HepG2 (cell line): Measurements from ENCODE around the gene RNPS1. TPM values are rescaled to one million over a fixed set of nuclear protein-coding genes. Genes with fewer than 3 reads are reported as not detected.

Experiments
- CEBPB ChIP-seq: IDR thresholded peaks from 2 replicates; pipeline ENCODE4 v1.6.1; 2011; ENCODE audit warnings: low read depth, low read length, improper control_type of control experiment, borderline replicate concordance
- ERF ChIP-seq: IDR thresholded peaks from 2 replicates; pipeline ENCODE4 v1.6.1; 2018; ENCODE audit warnings: missing biosample characterization, missing genetic modification reagents
- GATAD2A ChIP-seq: IDR thresholded peaks from 2 replicates; pipeline ENCODE4 v1.6.1; 2016
- IRF9 ChIP-seq: sonication (generic); formaldehyde crosslinking; IDR thresholded peaks from 2 replicates; pipeline ENCODE4 v1.8.0; 2022; ENCODE audit warnings: missing genetic modification reagents, mild to moderate bottlenecking, borderline replicate concordance
- MAFF ChIP-seq: IDR thresholded peaks from 2 replicates; pipeline ENCODE4 v1.6.1; 2011; ENCODE audit warnings: low read depth, low read length, improper control_type of control experiment
- MLX ChIP-seq: IDR thresholded peaks from 2 replicates; pipeline ENCODE4 v1.6.1; 2016
- MTA1 ChIP-seq: sonication (generic); formaldehyde crosslinking; IDR thresholded peaks from 2 replicates; pipeline ENCODE4 v1.4.0; 2020; ENCODE audit warnings: missing genetic modification reagents, mild to moderate bottlenecking, borderline replicate concordance
- POLR2A ChIP-seq, 2 experiments: IDR thresholded peaks; 2 replicates each; pipeline ENCODE4 v1.6.1; 2011; ENCODE audit warnings: low read depth in 2 of 2, low read length in 2 of 2, mild to moderate bottlenecking in 1 of 2, moderate library complexity in 1 of 2; ENCODE audit not compliant: insufficient read depth in 1 of 2
- SALL1 ChIP-seq: sonication (generic); formaldehyde crosslinking; IDR thresholded peaks from 2 replicates; pipeline ENCODE4 v1.8.0; 2022; ENCODE audit warnings: mild to moderate bottlenecking, missing genetic modification reagents
- ZHX1 ChIP-seq: sonication (generic); formaldehyde crosslinking; IDR thresholded peaks from 2 replicates; pipeline ENCODE4 v1.8.1; 2022; ENCODE audit warnings: low read depth, mild to moderate bottlenecking, missing genetic modification reagents
- ZNF232 ChIP-seq: sonication (generic); formaldehyde crosslinking; IDR thresholded peaks from 2 replicates; pipeline ENCODE4 v1.4.0; 2020; ENCODE audit warnings: missing genetic modification reagents, borderline replicate concordance
- ZNF558 ChIP-seq: sonication (generic); formaldehyde crosslinking; IDR thresholded peaks from 2 replicates; pipeline ENCODE4 v1.9.0; 2022; ENCODE audit warnings: mild to moderate bottlenecking, missing genetic modification reagents, borderline replicate concordance
- ZNF577 ChIP-seq: sonication (generic); formaldehyde crosslinking; IDR thresholded peaks from 2 replicates; pipeline ENCODE4 v1.4.0; 2020; ENCODE audit warnings: mild to moderate bottlenecking, low read depth, missing genetic modification reagents, borderline replicate concordance
- ZNF879 ChIP-seq: sonication (generic); formaldehyde crosslinking; IDR thresholded peaks from 2 replicates; pipeline ENCODE4 v1.8.1; 2023; ENCODE audit warnings: missing genetic modification reagents
- polyA plus RNA-seq, 8 experiments: library from polyadenylated mRNA; depleted of rRNA in 3 of 8; stranded (reverse) in 7 of 8; unstranded in 1 of 8; fragments of >200 nt; fragmentation: Illumina TruSeq in 4 of 8; extraction: Trizol in 4 of 8; gene quantifications; 2 replicates each; pipeline versions ENCODE4 v1.2.1 to v1.2.3, GENCODE V29; 2011 to 2016; ENCODE audit warnings: low read depth in 4 of 8, missing spikeins in 1 of 8, mixed read lengths in 1 of 8; ENCODE audit not compliant: insufficient read depth in 1 of 8
- total RNA-seq, 5 experiments: library from RNA; depleted of rRNA; stranded (reverse); fragments of >200 nt; fragmentation: Illumina TruSeq; extraction: Trizol; gene quantifications; 2 replicates each; pipeline ENCODE4 v1.2.3, GENCODE V29; 2016; ENCODE audit warnings: low read depth in 1 of 5
- TF ChIP-seq, protein P1 (sequence below), 2 experiments: fragments of 450-650 bp in 1 of 2; sonication (generic) in 1 of 2; formaldehyde crosslinking in 1 of 2; IDR thresholded peaks; 2 replicates each; pipeline versions ENCODE4 v1.6.1 to v1.8.0; 2016 to 2022; ENCODE audit warnings: antibody characterized with exemption in 1 of 2, mild to moderate bottlenecking in 1 of 2, missing genetic modification reagents in 1 of 2

Gene RNPS1
- total and polyA plus RNA-seq, 2 of the 13 experiments (the other 11 are each of a cell fraction or from before 2014, with no cell fraction given), result 126 to 133 TPM

GRCh38 chr16:2226245-2226793, 41.6 kb downstream of the RNPS1 start (continued):
- TF ChIP-seq, protein P1, sequence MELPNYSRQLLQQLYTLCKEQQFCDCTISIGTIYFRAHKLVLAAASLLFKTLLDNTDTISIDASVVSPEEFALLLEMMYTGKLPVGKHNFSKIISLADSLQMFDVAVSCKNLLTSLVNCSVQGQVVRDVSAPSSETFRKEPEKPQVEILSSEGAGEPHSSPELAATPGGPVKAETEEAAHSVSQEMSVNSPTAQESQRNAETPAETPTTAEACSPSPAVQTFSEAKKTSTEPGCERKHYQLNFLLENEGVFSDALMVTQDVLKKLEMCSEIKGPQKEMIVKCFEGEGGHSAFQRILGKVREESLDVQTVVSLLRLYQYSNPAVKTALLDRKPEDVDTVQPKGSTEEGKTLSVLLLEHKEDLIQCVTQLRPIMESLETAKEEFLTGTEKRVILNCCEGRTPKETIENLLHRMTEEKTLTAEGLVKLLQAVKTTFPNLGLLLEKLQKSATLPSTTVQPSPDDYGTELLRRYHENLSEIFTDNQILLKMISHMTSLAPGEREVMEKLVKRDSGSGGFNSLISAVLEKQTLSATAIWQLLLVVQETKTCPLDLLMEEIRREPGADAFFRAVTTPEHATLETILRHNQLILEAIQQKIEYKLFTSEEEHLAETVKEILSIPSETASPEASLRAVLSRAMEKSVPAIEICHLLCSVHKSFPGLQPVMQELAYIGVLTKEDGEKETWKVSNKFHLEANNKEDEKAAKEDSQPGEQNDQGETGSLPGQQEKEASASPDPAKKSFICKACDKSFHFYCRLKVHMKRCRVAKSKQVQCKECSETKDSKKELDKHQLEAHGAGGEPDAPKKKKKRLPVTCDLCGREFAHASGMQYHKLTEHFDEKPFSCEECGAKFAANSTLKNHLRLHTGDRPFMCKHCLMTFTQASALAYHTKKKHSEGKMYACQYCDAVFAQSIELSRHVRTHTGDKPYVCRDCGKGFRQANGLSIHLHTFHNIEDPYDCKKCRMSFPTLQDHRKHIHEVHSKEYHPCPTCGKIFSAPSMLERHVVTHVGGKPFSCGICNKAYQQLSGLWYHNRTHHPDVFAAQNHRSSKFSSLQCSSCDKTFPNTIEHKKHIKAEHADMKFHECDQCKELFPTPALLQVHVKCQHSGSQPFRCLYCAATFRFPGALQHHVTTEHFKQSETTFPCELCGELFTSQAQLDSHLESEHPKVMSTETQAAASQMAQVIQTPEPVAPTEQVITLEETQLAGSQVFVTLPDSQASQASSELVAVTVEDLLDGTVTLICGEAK (IDR thresholded peaks at IDR 0.05), result no peak
- TF ChIP-seq, protein P1 (CRISPR knock-in tag; IDR thresholded peaks at IDR 0.05), result 0 out of 2 replicates have a peak, but pooled peaks have one; percentile 23
- TF ChIP-seq ZNF232 (CRISPR knock-in tag) (no peak), ZNF577 (CRISPR knock-in tag) (no peak), POLR2A (IDR thresholded peaks at IDR 0.05; ENCODE audit: insufficient read depth in 1 of 2, low read depth in 2 of 2, low read length in 2 of 2) (peak in 1 of 2 experiments; percentile 58; a peak in 2 of 4 replicates), SALL1 (CRISPR knock-in tag) (peak; percentile 79), ZNF558 (CRISPR knock-in tag) (no peak), IRF9 (CRISPR knock-in tag) (no peak), MTA1 (CRISPR knock-in tag) (peak; percentile 75; the same call in 1 of the 2 replicates), MLX (CRISPR knock-in tag) (no peak), MAFF (no peak), ZNF879 (no peak), CEBPB (no peak), ZHX1 (CRISPR knock-in tag) (peak; percentile 77; the same call in 1 of the 2 replicates), GATAD2A (peak; percentile 83), ERF (CRISPR knock-in tag) (peak; percentile 81; the same call in 1 of the 2 replicates)
